GM19395 (cell line): ENCODE results near the gene CNBD2.
A peak's percentile ranks its signal among the peaks of the same experiment; 100 is the strongest.
"Not testable (repeated sequence)": the region's sequence is repeated elsewhere in the genome, so short reads cannot be mapped to it uniquely, and the experiment has no call there.

ENCODE experiments used
- ATAC-seq: cut with Tn5 transposase; IDR thresholded peaks from one replicate; pipeline ENCODE4 v1.9.1; 2021; ENCODE audit warnings: mild to moderate bottlenecking, moderate library complexity; ENCODE audit not compliant: unreplicated experiment

CNBD2 gene

GRCh38 chr20:36060676-36061075 lies 92.3 kb downstream of the CNBD2 start:
- no peak for ATAC-seq

- ATAC-seq: no peak
Measured at GRCh38 chr20:36061754-36062153, 93.4 kb downstream of the CNBD2 start.

GRCh38 chr20:36062799-36063198 lies 94.4 kb downstream of the CNBD2 start:
- ATAC-seq: no peak

GRCh38 chr20:36063916-36064657 lies 95.7 kb downstream of the CNBD2 start:
- ATAC-seq: no peak

- ATAC-seq: peak; percentile 94
Measured at GRCh38 chr20:36064658-36065426, 96.5 kb downstream of the CNBD2 start.

GRCh38 chr20:36065427-36065998 lies 97.1 kb downstream of the CNBD2 start:
- ATAC-seq: no peak

- ATAC-seq: no peak
Measured at GRCh38 chr20:36066777-36067176, 98.4 kb downstream of the CNBD2 start.

- ATAC-seq: not testable (repeated sequence)
Measured at GRCh38 chr20:36068526-36068925, 100.1 kb downstream of the CNBD2 start.

- ATAC-seq: no peak
Measured at GRCh38 chr20:36070451-36070850, 102.1 kb downstream of the CNBD2 start.

- ATAC-seq: no peak
Measured at GRCh38 chr20:36071848-36072247, 103.5 kb downstream of the CNBD2 start.

- no peak for ATAC-seq
Measured at GRCh38 chr20:36074983-36075382, 106.6 kb downstream of the CNBD2 start.

- not testable (repeated sequence) for ATAC-seq
Measured at GRCh38 chr20:36077762-36078161, 109.4 kb downstream of the CNBD2 start.

GRCh38 chr20:36079486-36079885 lies 111.1 kb downstream of the CNBD2 start:
- no peak for ATAC-seq

GRCh38 chr20:36079984-36080383 lies 111.6 kb downstream of the CNBD2 start:
- not testable (repeated sequence) for ATAC-seq
